ENCODE measurements around the gene RPH3AL.
"Not testable (repeated sequence)": the region's sequence is repeated elsewhere in the genome, so short reads cannot be mapped to it uniquely, and the experiment has no call there.

RPH3AL gene

GRCh38 chr17:215563-216478 is 136.8 kb downstream of the RPH3AL start:
- DNase-seq = peak; percentile 40

- DNase-seq = no peak
These were observed 137.7 kb downstream of the RPH3AL start for GRCh38 chr17:214881-215331.

DNA sequence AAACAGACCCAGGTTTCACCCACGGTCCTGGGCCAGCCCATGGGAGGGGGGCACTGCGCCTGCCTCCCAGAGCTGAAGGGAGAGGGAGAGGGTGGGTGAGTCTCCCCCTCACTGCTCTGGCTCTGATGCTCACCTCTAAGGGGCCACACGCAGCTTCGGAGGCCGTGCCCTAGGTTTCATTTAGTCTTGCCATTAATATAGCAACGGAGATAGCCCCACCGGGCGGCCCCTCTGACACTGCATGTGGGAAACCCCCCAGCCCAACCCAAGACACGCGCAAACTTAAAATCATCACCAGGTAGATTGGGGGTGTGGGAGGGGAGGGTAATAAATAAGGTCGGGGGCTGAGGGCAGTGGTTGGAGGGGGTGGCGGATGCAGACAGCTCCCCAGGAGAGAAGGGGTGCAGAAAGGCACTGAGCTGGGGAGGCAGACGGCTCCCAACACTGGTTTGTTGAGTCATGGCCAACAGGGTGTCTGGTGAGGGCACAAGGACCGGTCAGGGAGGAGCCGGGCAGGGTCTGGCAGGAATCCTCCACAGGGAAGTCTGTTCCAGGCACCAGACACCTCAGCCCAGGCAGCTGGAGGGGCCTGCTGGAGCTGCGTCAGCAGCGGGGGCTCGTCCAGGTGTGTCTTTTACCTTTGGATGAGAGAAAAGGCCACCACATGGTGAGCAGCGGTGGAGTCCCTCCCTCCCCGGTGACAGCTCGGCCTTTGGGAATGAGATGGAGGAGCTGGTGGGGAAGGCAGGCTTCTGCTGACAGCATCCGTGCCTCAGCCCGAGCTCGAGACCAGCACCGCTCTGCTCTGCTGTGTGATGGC is 139.1 kb downstream of the RPH3AL start:
- no peak for DNase-seq

DNA sequence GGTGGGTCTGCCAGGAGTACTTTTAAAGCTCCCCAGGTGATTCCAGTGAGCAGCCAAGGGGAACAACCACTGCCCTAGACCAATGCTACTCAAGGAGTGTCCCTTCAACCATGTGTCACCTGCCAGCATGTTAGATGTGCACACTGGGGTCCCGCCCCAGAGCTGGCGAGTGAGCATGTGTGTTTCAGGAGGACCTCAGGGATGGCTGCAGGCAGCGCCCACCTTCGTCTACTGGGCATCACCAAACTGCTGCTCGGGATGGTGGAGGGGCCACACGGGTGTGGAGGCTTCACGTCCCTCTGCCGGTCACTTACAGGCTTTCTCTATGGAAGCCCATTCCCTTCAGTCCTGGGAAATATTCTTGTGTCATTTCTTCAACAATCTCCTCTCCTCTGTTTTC is 142.2 kb downstream of the RPH3AL start:
- DNase-seq = no peak

DNA sequence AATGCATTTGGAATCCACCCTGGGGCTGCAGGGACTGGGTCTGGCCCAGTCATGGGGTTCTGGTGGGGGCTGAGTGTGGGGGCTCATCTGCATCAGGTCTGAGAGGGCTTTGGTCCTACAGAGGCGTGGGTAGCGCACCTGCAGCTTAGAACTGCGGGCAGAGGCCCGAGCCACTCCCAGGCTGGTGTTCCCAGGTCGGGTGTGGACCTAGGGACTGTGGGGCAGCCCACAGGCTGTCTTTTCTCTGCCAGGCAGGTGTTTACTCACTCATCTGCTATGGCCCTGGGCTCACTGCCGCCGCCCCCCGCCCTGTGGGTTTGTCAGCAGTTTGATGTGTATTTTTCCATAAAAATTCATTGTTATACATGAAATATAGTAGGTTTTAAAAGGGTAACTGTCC is 144.2 kb downstream of the RPH3AL start:
- DNase-seq = no peak

DNA sequence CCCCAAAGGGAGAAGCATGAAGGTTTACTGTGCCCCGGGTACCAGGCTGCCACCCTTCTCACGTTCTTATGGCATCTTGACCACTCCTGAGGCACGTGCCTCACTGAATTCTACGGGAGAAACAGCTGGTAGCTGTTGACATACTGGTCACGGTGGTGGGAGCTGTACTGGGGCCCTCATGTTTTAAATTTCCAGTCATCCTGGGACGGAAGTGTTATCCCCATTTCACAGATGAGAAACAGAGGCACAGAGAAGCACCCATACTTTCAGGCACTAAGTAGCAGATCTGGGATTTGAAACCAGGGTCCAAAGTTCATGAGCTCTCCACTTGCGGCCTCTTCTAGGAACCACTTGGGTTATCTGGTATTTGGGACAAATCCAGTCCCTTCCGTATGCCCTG is 144.8 kb downstream of the RPH3AL start:
- no peak for DNase-seq

- no peak for DNase-seq
These were observed 145.6 kb downstream of the RPH3AL start for GRCh38 chr17:206941-207560.

DNA sequence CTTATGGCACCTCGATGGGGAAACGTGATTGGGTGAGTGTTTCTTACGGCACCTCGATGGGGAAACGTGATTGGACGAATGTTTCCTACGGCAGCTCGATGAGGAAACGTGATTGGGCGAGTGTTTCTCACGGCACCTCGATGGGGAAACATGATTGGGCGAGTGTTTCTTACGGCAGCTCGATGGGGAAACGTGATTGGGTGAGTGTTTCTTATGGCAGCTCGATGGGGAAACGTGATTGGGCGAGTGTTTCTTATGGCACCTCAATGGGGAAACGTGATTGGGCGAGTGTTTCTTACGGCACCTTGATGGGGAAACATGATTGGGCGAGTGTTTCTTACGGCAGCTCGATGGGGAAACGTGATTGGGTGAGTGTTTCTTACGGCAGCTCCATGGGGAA is 146.1 kb downstream of the RPH3AL start:
- not testable (repeated sequence) for DNase-seq

DNA sequence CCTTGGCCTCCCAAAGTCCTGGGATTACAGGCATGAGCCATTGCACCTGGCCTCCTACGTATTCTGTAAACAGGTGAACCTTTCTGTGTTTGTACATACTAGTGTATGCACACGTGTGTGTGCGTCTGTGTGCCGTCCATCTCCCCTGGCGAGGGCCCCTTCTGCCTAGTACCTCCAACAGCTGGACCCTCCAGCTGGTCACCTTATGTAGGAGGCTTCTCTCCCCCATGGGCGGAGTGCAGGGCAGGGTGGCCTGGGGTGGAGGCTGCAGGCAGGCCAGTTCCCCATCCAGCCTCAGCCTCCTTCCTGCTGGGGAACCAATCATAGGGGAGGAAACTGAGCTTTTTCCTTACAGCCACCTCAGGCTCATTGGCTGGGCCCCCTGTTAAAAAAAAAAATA is 146.8 kb downstream of the RPH3AL start:
- DNase-seq = no peak

DNA sequence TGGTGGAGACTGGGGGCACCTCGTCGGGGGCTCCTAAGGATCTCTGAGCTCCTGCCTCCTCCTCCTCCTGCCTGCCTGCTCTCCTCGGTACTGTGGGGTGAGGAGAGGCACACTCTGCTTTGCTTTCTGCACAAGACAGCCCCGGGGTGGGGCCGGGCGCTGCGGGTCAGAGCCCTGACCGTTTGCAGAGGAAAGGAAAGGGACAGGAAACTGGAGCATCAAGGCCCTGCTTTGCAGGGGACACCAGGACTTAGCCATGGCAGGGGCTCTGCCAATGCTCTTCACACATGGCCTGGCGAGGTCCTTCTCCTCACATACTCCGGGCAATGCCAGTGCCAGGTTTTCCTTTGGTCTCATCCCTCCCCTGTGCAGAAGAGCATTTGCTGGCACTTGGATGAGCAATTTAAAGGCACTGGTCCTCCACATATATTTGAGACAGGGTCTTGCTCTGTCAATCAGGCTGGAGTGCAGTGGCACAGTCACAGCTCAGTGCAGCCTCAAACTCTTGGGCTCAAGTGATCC is 147.4 kb downstream of the RPH3AL start:
- DNase-seq = no peak

- DNase-seq = no peak
These were observed 148.0 kb downstream of the RPH3AL start for GRCh38 chr17:204427-205147.

- DNase-seq = no peak
These were observed 150.1 kb downstream of the RPH3AL start for GRCh38 chr17:202501-202951.

DNA sequence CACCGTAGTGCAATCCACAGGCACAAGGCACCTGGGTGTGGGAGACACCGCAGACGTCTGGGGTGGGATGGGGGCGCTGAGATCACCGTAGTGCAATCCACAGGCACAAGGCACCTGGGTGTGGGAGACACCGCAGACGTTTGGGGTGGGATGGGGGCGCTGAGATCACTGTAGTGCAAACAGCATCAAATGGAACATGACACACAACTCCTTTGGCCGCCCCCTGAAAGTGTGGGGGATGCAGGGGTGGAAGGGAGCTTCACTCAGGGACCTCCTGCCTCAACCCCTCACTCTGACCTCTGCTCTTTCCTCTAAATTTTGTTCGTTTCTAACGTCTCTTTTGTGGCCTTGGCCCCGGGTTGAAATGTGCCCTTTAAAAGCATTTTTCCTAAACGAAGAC is 150.9 kb downstream of the RPH3AL start:
- not testable (repeated sequence) for DNase-seq

- not testable (repeated sequence) for DNase-seq
These were observed 151.3 kb downstream of the RPH3AL start for GRCh38 chr17:201257-201656.

- DNase-seq = no peak
These were observed 152.0 kb downstream of the RPH3AL start for GRCh38 chr17:200586-200985.

DNA sequence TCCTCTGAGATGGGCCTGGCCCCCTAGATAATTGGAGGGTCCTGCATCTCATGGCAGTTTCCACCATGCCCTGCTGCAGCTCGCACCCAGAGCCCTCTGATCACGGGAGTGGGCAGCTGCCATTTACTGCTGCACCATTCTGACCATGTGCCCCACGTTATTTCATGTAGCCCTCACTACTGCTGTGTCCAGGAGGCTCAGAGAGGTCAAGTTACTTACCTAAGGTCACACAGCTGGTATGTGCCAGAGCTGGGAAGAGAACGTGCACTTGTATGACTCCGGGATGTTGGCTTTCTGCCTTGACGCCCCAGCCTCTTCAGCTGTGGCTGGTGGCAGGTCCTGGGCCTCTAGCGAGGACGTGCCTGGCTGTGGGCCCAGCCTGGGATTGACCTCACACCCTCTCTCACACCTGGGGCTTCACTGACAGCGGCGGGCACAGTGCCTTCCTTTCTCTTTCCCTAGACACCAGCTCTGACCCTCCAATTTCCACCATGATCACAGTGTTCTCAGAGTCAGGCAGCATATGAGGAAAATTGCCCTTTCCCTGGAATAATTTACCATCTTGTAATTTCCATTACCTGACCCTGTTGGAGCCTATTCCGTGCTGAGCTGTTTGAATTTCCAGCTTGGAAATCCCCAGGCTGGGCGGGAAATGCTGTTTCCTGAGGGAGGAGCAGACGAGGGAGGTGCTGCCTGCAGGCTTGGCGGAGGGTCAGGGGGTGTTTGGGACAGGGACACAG is 152.6 kb downstream of the RPH3AL start:
- no peak for DNase-seq

DNA sequence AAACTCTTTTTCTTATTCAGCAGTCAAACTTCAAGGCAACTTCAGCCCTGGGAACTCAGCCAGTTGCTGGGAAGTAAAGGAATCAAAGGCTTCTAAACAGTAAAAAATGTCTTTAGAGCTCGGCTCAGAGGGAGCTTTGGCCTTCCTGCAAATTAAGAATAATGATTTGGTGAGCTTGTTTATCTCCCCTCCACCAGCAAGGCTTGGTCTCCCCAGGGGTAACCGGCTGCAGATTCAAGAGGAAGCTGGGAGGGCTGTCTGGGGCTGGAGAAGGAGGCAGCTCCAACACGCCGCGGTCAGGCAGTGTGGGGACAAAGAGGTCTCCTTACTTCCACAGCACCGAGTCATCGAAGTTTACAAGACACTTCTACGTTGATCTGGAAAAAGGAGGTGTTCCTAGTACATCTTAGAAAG is 153.4 kb downstream of the RPH3AL start:
- DNase-seq = no peak

DNA sequence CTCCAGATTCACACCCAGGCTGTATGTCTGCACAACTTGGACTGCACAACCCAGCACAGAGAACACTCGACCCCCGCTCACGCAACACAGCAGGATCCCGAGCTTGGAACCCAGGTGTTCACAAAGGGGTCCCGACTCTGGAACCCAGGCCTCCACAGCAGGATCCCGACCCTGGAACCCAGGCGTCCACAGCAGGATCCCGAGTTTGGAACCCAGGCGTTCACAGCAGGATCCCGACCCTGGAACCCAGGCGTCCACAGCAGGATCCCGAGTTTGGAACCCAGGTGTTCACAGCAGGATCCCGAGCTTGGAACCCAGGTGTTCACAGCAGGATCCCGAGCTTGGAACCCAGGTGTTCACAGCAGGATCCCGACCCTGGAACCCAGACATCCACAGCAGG is 154.4 kb downstream of the RPH3AL start:
- DNase-seq = not testable (repeated sequence)

- DNase-seq = no peak
These were observed 155.3 kb downstream of the RPH3AL start for GRCh38 chr17:197352-197751.

DNA sequence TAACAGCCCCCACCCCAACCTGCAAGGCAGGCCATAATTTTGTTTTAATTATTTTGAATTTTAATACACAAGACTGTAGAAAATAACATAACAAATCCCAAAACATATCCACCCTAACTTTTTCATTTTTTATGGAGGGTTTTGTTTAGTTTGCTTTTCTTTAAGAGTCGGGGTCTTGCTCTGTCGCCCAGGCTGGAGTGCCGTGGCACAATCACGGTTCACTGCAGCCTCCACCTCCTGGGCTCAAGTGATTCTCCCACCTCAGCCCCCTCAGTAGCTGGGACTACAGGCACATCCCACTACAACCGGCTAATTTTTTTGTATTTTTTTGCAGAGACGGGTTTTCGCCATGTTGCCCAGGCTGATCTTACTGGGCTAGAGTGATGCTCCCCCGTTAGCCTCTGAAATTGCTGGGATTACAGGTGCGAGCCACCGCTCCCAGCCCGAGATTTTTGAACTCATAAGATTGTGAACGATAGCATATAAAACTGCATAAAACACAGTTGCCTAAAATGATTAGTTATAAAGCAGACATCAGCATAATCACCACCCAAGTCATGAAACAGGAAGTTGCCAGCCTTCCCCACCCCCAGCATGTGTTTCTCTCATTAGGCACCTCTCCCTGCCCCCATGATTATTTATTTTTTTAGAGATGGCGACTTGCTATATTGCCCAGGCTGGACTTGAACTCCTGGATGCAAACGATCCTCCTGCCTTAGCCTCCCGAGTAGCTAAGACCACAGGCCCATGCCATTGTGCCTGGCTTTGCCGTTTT is 157.6 kb downstream of the RPH3AL start:
- DNase-seq = no peak
